GM19240 (cell line): ENCODE data around the gene NCAPG2.
"Not testable (repeated sequence)": the region's sequence is repeated elsewhere in the genome, so short reads cannot be mapped to it uniquely, and the experiment has no call there.

Source experiments
- DNase-seq: peaks from one replicate; pipeline ENCODE4 v3.0.0; 2011; ENCODE audit warnings: low spot score; ENCODE audit not compliant: insufficient read length

The NCAPG2 gene

GRCh38 chr7:158706710-158707590 is 2.3 kb upstream of the NCAPG2 start:
- no peak for DNase-seq

- DNase-seq, result no peak
Measured at GRCh38 chr7:158706273-158706704, 1.7 kb upstream of the NCAPG2 start.

GRCh38 chr7:158705234-158705850 is 738 bp upstream of the NCAPG2 start:
- no peak for DNase-seq

- not testable (repeated sequence) for DNase-seq
Measured at GRCh38 chr7:158703679-158704523, 703 bp downstream of the NCAPG2 start.

GRCh38 chr7:158702944-158703343 is 1.7 kb downstream of the NCAPG2 start:
- DNase-seq, result no peak

GRCh38 chr7:158702196-158702595 is 2.4 kb downstream of the NCAPG2 start:
- no peak for DNase-seq

GRCh38 chr7:158700008-158700407 is 4.6 kb downstream of the NCAPG2 start:
- no peak for DNase-seq

GRCh38 chr7:158699341-158699740 is 5.3 kb downstream of the NCAPG2 start:
- DNase-seq, result no peak

GRCh38 chr7:158698657-158699195 is 5.9 kb downstream of the NCAPG2 start:
- no peak for DNase-seq

- not testable (repeated sequence) for DNase-seq
Measured at GRCh38 chr7:158697597-158697996, 7.0 kb downstream of the NCAPG2 start.

- peak; percentile 9 for DNase-seq
Measured at GRCh38 chr7:158695726-158696452, 8.7 kb downstream of the NCAPG2 start.

- DNase-seq, result no peak
Measured at GRCh38 chr7:158695056-158695455, 9.5 kb downstream of the NCAPG2 start.

- no peak for DNase-seq
Measured at GRCh38 chr7:158694650-158695049, 10.0 kb downstream of the NCAPG2 start.

GRCh38 chr7:158689488-158689887 is 15.1 kb downstream of the NCAPG2 start:
- DNase-seq, result no peak

GRCh38 chr7:158687406-158687805 is 17.2 kb downstream of the NCAPG2 start:
- DNase-seq, result no peak

GRCh38 chr7:158685693-158686092 is 18.9 kb downstream of the NCAPG2 start:
- no peak for DNase-seq

GRCh38 chr7:158684329-158684728 is 20.3 kb downstream of the NCAPG2 start:
- DNase-seq, result no peak

GRCh38 chr7:158683541-158683940 is 21.1 kb downstream of the NCAPG2 start:
- DNase-seq, result no peak

- no peak for DNase-seq
Measured at GRCh38 chr7:158682456-158682855, 22.1 kb downstream of the NCAPG2 start.

- no peak for DNase-seq
Measured at GRCh38 chr7:158680754-158681153, 23.9 kb downstream of the NCAPG2 start.

- DNase-seq, result no peak
Measured at GRCh38 chr7:158676906-158677305, 27.7 kb downstream of the NCAPG2 start.
